ENCODE data around the gene MSH3.
"Not testable (repeated sequence)": the region's sequence is repeated elsewhere in the genome, so short reads cannot be mapped to it uniquely, and the experiment has no call there.

Gene MSH3

GRCh38 chr5:80902624-80903023 is 248.2 kb downstream of the MSH3 start:
- DNase-seq (ENCODE audit: low read depth in 2 of 2) = not testable (repeated sequence)

GRCh38 chr5:80904533-80905187 is 250.2 kb downstream of the MSH3 start:
- DNase-seq (ENCODE audit: low read depth in 2 of 2) = no peak

- DNase-seq (ENCODE audit: low read depth in 2 of 2) = no peak
These were observed 251.0 kb downstream of the MSH3 start for GRCh38 chr5:80905405-80905804.

- no peak for DNase-seq (ENCODE audit: low read depth in 2 of 2)
These were observed 258.0 kb downstream of the MSH3 start for GRCh38 chr5:80912479-80912878.

GRCh38 chr5:80915716-80916115 is 261.3 kb downstream of the MSH3 start:
- DNase-seq (ENCODE audit: low read depth in 2 of 2) = no peak

- no peak for DNase-seq (ENCODE audit: low read depth in 2 of 2)
These were observed 262.2 kb downstream of the MSH3 start for GRCh38 chr5:80916676-80917075.

- no peak for DNase-seq (ENCODE audit: low read depth in 2 of 2)
These were observed 263.2 kb downstream of the MSH3 start for GRCh38 chr5:80917631-80918030.

GRCh38 chr5:80919678-80920196 is 265.3 kb downstream of the MSH3 start:
- no peak for DNase-seq (ENCODE audit: low read depth in 2 of 2)

GRCh38 chr5:80920333-80920732 is 265.9 kb downstream of the MSH3 start:
- DNase-seq (ENCODE audit: low read depth in 2 of 2) = no peak

GRCh38 chr5:80921026-80921425 is 266.6 kb downstream of the MSH3 start:
- no peak for DNase-seq (ENCODE audit: low read depth in 2 of 2)

- no peak for DNase-seq (ENCODE audit: low read depth in 2 of 2)
These were observed 271.5 kb downstream of the MSH3 start for GRCh38 chr5:80925931-80926330.
